CD4-positive, alpha-beta T cell treated with Interleukin-4 for 4 hours (primary cell): Measurements from ENCODE around the gene CCDC57.

Source experiments
- DNase-seq: peaks from one replicate; pipeline ENCODE4 v3.0.0-alpha.2; 2020

Gene CCDC57

DNA sequence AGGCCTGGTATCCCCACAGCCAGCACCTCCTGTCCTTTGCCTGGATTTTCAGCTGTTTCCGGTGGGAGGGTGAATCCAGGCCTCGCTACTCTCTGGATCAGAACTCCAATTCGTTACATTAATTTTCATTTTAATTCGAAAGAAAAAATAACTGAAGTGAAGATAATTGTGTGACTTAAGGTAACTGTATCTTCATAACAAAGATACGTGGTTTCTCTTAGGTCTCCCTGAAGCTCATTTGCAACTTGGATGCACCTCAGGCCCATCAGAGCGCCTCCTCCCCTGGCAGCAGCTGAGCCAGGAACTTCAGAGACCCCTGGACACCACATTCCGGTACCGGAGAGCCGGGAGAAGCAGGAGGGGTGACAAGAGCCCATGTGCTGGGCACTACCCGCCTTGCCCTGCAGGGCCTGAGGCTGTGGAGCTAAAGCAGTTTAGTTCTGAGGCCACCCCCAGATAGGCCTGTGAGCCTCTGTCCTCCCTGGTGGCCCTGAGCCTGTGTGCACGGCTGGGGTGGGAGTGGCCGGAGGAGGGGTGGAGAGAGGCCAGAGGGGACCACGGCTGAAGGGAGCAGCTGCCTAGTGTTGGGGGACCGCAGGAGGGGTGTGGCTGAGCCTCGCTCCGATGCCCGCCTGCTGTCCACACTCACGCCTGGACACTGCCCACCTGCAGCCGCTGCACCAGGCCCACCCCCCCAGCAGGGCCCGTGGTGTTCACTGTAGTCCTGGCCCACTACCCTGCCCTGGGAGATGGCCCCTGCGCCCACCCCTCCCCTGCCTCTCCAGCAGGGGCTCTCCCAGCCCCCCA is 135.7 kb downstream of the CCDC57 start:
- no peak for DNase-seq

DNA sequence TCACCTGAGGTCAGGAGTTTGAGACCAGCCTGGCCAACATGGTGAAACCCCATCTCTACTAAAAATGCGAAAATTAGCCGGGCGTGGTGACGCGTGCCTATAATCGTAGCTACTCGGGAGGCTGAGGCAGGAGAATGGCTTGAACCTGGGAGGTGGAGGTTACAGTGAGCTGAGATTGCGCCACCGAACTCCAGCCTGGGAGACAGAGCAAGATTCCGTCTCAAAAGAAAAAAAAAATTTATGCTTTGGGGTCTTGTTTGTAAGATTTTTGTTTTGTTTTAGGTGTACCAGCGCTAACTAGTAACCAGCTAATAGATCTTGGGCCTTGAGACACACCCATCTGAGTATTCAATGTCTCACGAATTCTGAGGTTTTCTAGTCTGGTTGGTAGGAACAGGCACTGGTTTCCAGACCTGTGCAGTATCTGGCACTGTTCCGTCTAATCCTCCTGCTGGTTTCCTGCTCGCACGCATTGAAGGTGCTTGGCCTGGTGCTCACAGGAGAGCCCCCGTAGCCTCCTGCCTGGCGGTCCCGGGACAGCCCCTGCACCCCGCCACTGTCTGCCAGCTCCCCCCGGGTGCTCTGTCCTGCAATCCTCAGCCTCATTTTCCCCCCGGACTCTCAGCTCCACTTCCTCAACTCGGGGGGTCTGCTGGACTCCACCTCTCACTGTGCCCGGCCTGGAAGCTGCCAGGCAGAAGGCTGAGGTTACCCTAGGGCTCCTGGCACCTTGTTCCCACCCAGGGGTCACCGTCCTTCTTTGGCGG is 136.4 kb downstream of the CCDC57 start:
- DNase-seq = no peak

DNA sequence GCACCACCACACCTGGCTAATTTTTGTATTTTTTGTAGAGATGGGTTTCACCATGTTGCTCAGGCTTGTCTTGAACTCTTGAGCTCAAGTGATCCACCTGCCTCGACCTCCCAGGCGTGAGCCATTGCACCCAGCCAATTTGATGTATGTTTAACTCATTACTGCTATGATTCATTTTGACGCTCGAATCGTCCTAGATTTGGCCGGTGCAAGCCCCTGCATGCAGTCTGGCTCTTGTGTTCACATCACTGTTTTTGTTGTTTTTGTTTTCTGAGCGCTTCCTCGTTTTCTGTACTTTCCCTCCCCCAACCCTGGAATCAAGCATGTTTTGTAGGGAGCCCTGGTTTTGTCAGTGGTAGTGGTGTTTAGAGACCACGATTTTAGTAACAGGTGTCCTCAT is 139.2 kb downstream of the CCDC57 start:
- no peak for DNase-seq

DNA sequence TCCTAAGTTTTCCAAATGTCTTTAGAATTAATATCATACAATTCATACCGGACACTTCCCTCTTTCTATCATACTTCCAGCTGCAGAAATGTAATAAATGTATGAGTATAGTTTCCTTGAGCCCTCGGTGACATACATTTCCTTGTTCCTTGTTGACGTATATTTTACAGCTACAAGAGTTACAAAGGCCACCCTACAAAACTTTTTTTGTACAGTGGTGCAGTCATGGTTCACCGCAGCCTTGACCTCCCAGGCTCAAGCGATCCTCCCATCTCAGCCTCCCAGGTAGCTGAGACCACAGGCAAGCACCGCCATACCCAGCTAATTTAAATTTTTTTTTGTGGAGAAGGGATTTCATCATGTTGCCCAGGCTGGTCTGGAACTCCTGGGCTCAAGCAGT is 139.8 kb downstream of the CCDC57 start:
- no peak for DNase-seq

DNA sequence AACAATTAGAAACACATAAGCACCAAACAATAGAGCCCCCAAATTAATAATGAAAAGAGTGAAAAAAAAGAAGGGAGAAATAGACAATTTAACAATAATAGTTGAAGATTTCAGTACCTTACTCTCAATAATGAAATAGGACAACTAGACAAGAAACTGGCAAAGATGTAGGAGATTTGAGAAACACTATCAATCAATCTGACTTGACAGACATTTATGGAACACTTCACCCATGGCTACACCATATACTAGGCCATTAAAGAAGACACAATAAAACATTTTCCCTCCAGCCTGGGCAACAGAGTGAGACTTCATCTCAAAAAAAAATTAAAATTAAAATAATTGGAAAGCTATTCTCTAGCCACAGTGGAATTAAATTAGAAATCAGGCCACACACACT is 142.0 kb downstream of the CCDC57 start:
- no peak for DNase-seq

DNA sequence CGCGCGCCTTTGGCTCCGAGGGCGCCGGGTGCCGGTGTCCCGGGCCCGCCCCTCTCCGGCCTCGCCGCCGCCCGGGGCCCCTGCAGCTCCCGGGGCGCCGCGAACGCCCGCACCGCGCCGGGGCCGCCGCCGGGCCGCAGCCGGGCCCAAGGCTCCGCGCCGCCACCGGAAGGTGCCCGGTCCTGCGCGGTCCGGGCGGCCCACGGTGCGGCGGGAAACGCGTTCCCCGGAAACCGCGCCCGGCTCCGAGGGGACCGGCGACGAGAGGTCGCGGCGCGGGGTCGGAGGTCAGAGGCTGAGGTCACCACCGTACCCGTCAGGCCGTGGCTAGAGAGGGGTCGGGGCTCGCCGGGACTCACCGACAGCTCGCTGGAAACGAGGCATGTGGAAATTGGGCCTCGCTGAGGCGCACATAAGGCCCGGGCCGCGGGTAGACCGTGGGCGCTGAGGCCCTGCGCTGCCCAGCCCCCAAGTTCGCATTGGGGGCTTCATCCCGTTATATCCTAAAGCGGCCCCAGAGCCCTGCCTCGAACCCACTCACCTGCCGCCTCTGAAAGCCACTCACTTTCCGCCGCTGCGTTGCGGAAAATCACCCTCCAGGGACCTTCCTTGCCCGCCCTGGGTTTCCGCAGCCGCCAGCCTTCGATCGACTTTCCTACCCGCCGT is 146.9 kb downstream of the CCDC57 start, which contains the start of gene DUS1L:
DUS1L (minus strand) TSS at position 167 of the 666 bp plus-strand sequence. CDS start 745 bp downstream, outside the sequence.
- peak; percentile 54 for DNase-seq

DNA sequence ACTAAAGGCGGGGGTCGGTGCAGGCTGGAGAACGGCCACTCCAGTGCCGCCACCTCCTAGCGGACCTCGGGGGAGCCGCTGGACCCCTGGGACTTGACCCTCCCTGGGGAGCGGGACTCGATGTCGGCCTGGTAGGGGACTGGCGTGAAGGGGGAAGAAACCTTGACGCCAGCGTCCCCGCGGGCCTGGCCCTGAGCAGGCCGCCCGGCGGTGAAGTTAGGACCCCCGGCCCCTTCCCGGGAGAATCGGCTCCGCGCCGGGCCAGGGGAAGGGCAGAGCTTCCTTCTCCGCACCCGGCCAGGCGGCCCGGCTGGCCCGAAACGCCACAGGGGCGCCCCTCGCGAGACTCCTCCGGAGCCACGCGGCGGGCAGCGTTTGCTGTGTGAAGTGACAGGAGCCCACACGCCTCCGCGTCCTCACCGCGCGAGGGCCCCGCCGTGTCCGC is 147.4 kb downstream of the CCDC57 start:
- DNase-seq = peak; percentile 5

DNA sequence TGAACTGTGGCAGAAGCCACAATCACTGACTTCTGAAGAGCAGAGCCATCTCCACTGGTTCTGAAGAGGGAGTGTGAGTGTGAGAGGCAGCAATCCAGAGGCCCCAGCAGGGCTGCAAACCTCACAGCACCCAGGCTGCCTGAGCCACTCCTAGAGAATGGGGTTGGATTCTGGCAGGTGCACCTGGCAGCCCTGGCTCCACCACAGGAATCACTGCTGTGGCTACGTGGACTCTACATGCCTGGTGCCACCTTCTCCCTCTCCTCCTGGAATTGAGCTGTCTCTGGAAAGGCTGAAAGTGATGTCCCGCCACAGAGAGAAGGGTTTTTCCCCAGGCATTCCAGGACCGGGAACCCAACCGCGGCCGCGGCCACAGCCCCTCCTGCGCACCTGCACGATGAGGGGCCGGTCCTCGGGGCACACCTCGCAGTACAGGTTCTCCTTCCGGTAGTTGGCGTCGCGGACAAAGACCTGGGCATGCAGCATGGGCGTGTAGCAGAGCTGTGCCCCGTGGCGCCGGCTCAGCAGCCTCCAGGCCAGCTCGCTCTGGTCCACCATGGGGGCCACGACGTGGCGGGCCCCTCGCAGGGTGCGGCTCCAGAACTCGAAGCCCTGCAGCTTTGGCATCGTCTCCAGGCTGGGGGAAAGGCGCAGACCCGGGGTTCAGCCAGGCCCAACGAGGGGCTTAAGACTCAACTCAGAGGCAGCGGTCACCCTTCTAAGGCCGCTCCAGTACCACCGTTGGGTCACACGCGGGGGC is 148.0 kb downstream of the CCDC57 start:
- DNase-seq = no peak

DNA sequence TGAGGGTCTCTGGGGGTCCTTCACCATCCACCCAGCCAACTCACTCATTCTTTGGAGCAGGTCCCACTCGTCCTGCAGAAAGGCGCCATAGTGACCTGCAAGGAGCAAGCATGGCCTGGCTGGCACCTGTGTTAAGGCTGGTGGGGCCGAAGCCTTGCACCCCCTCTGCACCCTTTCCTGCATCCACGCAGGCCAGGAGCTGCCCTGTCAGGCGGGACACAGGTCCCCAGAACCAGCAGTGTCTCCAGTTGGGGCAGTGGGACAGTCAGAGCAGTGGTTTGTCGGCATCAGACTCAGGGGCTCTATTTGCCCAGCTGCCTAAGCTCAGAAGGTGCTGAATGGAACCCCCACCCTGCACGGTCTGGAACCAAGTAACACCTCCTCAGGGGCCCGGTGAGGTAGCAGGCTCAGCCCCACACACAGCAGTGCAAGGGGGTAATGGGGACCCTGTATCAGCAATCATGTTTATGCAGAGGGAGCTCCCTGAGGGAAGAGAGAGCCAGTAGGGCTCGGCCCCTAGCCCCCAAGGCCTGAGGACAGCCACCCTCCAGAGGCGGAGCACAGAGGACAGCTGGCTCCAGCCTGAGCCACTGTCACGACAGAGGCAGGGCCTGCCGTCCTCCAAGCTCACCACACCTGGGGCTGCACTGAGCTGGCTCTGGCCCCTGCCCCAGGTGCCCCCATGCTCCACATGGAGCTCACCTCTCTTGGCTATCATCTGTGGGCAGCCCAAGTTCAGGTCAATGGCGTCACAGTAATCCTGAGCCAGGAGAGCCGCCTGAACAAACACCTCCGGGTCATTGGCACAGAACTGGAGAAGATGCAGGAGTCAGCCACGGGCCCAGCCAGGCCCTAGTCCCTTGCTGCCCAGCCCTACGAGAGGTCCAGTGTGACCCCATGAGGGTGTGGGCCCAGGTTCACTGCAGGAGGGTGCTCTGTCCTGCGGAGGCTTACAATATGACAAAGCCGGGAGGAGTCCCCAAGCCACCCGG is 148.9 kb downstream of the CCDC57 start:
- DNase-seq = no peak

DNA sequence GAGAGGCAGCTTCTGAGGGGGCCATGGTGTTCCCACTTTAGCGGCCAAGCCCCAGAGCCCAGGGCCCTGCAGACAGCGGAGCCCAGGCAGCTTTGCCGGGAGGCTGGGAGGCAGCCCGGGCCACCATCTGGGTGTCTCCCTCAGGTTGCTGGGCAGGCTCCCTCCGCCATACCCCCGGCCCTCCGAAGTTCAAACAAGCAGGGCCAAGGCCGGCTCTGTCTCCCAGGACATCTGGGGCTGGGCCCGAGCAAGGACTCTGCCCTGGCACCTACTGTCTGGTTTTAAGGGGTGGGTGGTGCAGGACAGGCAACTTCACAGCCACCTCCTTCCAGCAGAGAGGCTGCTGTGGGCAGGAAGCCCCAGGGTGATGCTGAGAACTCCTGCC is 149.7 kb downstream of the CCDC57 start:
- DNase-seq = no peak

DNA sequence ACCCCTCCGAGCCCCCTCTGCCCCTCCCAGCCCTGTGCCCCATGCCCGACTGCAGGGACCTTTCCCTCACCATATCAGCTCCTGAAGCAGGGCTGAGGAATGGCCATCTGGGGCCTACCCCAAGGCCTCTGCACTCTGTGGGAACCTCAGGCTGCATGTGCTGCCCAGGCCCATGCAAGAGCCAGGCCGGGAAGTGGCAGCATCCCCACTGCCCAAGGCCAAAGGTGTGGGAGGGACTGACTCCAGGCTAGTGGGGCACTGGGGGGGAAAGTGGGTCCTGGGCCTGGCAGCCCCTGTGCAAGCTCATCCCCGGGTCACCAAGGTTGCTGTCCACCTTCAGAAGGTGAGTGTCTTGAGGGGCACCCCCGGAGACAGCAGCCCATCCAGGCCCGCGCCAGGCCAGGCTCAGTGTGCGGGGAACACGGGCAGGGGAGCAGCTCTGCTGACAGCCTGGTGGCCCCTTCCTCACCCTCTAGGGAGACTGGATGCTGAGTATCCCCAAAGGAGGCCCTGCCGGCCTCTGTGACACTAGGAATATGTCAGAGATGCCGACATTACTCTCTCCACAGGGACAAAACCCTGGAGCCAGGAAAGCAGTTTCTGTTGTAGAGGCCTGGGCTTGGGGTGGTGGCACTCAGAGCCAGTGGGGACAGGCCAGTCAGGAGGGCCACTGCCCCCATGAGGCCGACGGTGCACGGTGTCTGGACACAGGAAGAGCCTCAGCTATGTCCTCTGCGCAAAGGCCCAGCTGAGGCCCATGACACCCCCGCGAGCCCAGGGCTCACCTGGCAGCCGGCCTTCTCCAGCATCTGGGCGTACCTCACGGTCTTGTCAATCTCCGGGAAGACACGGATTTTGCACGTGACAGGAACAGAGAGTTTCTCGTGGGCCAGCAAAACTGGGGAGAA is 150.3 kb downstream of the CCDC57 start:
- DNase-seq = no peak

DNA sequence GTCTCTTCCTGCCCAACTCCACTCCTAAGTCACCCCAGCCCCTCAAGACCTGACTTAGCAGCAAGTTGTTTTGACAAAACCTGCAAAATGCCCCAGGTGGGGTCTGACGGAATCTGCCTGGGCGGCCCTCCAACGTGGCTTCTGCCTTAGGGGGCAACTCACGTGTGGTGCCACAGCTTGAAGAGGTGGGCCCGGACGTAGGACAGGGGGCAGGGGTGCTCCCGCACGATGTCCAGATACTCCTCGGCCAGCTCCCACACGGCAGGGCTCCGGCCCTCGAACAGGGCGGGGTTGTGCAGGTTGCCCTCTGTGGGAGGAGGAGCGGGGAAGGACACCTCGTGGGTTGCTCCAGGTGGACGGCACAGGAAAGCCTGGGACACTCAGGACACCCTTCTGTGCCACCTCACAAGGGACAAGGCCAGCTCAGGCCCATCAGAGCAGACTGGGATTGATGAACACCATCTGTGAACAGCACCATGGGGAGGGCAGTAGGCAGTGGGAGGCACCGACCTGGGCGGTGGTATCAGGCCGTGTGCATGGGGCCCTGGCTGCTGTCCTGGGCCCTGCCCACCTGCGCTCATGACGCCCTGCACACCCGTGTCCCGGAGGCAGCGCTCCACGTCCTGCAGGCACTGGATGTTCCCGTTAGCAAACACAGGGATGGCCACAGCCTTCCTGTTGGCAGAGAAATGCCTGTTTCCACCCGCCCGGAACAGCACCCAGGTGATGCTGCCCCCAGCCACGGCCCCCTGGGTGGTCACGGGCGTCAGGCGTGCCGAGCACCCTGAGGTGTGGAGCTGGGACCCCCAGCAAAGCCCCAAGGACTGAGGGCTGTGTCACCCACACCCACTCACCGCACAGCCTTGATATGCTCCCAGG is 151.4 kb downstream of the CCDC57 start:
- DNase-seq = no peak

DNA sequence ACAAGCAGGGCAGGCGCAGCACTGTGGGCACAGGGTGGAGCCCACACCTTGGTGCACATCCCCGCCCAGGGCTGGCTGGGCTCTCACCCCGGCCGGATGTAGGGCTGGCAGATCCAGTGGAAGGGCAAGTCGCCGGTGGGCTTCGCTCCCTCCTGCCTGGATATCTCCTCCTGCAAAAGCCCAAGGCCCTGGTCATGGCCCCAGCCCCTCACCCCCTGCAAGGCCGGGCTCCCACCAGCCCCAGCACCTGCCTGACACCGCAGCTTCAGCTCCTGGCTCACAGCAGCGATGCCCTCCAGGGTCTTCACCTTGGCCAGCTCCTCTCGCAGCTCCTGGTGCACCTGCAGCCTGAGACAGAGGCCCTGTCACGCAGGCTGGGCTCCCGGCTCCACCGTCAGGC is 152.0 kb downstream of the CCDC57 start:
- DNase-seq = no peak

DNA sequence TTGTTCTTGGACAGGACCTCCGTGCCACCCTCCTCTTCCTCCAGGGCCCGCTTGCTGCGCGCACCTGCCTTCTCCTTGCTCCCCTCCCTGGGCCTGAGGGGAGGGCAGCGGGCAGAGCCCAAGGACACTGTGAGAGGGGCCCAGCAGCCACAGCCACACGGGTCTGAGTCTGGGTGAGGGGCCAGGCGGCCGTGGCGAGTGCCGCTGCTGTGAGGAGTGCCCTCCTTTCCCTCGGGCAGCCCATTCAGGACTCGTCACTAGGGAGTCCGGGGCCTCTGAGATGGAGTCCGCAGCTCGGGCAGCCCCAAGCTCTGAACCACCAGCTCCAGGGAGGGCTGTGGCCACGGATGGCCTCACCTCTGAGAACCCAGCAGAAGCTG is 152.7 kb downstream of the CCDC57 start:
- DNase-seq = no peak

DNA sequence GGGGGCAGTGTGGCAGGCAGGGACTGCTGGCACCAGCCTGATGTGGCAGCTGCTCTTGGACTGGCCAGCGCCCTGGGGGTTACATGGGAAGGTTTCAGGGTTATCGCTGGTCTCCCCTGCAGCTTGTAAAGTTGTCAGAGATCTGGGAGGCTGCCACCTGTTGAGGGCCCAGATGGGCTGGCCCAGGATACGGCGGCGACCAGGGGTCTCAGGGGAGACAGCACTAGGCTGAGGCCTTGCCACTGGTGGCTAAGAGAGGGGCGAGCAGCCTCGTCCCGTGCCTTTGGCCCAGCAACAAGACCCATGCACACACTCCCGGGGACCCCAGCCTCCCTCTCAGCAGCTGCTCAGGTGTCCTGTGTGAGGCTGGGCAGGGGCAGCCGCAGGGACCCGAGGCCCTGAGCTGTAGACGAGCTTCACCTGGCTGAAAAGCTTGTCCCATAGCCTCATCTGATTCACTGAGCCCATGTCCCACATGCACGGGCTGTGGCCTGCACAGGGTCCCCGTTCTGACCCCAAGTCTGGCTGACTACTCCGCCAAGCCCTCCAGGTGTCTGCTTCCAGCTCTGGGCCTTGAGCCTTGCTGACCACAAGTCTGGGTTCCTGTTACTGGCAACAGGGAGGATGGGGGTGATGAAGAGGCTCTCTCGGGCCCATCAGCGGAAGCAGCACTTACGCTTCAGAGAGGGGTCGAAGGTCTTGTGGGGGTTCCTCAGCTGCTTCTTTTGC is 153.2 kb downstream of the CCDC57 start:
- no peak for DNase-seq

DNA sequence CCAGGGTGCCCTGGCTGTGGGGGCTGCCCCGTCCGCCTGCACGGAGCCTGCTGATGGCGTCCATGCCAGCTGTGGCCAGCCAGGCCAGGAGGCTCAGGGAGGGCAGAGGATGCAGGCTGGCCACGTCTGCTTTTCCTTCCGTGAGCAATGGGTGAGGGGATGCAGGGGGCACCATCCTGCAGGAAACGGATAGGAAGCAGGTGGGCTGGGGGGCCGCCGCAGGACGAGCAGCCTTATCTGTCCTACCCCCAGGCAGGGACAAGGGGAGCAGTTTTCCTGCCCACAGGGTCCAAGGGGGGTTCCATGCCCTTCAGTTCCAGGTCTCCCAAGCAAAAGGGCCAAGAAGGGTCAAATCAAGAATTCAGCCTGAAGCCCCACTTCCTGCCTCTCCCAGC is 153.8 kb downstream of the CCDC57 start:
- DNase-seq = no peak

DNA sequence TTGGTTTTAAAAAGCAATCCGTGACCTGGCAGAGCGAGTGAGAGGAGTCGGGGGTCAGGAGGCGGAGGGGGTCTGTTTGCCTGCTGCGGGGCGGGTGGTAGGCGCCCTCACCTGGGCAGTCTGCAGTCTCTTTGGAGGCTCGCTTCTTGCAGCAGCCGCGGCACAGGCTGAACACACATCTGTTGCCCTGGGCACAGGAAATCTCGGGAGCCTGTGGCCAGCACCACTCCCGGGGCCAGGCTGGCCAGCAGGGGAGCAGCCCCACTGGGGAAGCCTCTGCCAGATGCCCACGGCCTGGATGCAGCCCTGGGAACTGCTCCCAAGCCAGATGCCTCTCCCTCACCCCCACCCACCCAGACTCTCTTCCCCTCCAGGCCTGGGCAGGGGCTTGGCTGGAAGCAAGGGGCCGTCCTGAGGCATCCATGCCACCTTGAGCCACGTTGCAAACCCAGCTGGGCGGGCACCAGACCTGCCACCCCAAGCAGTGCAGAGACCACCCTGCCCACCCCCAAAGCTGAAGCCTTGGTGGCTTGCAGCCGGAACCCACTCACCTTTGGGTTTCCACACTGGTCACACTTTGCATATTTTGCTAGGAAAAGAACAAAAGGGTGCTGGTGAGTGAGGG is 154.3 kb downstream of the CCDC57 start:
- DNase-seq = no peak
